GM20000 (cell line): Measurements from ENCODE around the gene CATSPER1.
A peak's percentile ranks its signal among the peaks of the same experiment; 100 is the strongest.

Source experiments
- DNase-seq: peaks from one replicate; pipeline ENCODE4 v3.0.0; 2012; ENCODE audit warnings: low spot score
- CTCF ChIP-seq: IDR thresholded peaks from 2 replicates; pipeline ENCODE4 v1.5.1; 2012; ENCODE audit warnings: mild to moderate bottlenecking, control low read depth; ENCODE audit errors: extremely low read depth, missing control alignments

CATSPER1 gene

GRCh38 chr11:66006891-66007176 is 19.4 kb downstream of the CATSPER1 start:
- no peak for DNase-seq
- TF ChIP-seq CTCF = no peak

GRCh38 chr11:66006134-66006890 is 20.0 kb downstream of the CATSPER1 start:
- DNase-seq = no peak
- no peak for TF ChIP-seq CTCF

GRCh38 chr11:66004186-66004585 is 22.1 kb downstream of the CATSPER1 start:
- DNase-seq = no peak
- TF ChIP-seq CTCF = no peak

- DNase-seq = peak; percentile 13
- no peak for TF ChIP-seq CTCF
Observed at GRCh38 chr11:66003291-66003690, 23.0 kb downstream of the CATSPER1 start.

GRCh38 chr11:66002648-66003225 is 23.5 kb downstream of the CATSPER1 start:
- no peak for TF ChIP-seq CTCF
- peak; percentile 88 for DNase-seq

- no peak for TF ChIP-seq CTCF
- DNase-seq = peak; percentile 93
Observed at GRCh38 chr11:66001942-66002647, 24.2 kb downstream of the CATSPER1 start, which contains the start of the genes BANF1 and EIF1AD. BANF1 (plus strand) TSS chr11:66002503; CDS start chr11:66003251, 748 bp downstream. EIF1AD (minus strand) TSS chr11:66002157; CDS start chr11:66000389, 1,768 bp downstream.

GRCh38 chr11:65997286-65997685 is 29.0 kb downstream of the CATSPER1 start:
- no peak for TF ChIP-seq CTCF
- no peak for DNase-seq
